GM12874 (cell line): ENCODE data around the gene KRT8.
A peak's percentile ranks its signal among the peaks of the same experiment; 100 is the strongest.

Source experiments
- TF ChIP-seq, protein P1 (sequence below): IDR thresholded peaks from 2 replicates; pipeline ENCODE4 v1.5.1; 2011; ENCODE audit warnings: low read depth, mild to moderate bottlenecking, control low read depth, low read length, moderate library complexity; ENCODE audit not compliant: insufficient read depth

Gene KRT8

DNA sequence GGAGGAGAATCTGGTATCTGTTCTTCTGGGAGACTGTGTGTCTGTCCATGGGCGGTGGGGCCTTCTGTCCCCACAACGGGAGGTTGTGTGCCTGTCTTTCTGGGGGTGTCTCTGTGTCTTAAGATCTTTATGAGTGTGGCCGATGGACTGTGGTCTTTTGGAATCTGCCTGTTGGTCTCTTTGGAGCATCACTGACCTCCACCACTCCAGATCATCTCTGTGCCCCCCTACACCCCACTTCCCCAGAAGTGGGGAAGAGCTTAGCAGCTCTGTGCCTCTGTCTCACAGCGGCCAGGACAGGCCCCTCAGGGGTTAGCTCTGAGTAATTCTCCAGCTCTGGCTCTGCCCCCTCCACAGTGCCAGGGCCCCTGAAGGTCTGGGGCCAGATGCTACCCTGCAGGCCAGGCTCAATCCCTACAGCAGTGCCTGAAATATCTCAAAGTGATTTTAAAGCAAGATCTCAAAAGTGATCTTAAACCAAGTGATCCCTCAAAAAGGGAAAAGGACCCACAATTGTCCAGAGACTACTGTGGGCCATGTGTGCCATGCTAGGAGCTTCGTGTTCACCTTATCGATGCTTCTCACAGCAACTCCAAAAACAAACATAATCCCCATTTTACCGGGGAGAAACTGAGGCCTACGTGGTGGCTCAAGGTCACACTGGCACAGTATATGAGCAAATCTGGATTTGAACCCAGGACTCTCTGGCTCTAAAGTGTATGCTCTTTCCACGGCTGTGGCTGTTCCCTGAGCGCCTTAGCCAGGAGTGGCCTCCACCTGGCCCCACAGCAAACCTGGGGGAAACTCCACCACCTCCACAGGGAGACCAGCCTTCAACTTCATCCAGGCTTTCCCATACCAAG is 30.1 kb downstream of the KRT8 start:
- TF ChIP-seq, protein P1, sequence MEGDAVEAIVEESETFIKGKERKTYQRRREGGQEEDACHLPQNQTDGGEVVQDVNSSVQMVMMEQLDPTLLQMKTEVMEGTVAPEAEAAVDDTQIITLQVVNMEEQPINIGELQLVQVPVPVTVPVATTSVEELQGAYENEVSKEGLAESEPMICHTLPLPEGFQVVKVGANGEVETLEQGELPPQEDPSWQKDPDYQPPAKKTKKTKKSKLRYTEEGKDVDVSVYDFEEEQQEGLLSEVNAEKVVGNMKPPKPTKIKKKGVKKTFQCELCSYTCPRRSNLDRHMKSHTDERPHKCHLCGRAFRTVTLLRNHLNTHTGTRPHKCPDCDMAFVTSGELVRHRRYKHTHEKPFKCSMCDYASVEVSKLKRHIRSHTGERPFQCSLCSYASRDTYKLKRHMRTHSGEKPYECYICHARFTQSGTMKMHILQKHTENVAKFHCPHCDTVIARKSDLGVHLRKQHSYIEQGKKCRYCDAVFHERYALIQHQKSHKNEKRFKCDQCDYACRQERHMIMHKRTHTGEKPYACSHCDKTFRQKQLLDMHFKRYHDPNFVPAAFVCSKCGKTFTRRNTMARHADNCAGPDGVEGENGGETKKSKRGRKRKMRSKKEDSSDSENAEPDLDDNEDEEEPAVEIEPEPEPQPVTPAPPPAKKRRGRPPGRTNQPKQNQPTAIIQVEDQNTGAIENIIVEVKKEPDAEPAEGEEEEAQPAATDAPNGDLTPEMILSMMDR: no peak

DNA sequence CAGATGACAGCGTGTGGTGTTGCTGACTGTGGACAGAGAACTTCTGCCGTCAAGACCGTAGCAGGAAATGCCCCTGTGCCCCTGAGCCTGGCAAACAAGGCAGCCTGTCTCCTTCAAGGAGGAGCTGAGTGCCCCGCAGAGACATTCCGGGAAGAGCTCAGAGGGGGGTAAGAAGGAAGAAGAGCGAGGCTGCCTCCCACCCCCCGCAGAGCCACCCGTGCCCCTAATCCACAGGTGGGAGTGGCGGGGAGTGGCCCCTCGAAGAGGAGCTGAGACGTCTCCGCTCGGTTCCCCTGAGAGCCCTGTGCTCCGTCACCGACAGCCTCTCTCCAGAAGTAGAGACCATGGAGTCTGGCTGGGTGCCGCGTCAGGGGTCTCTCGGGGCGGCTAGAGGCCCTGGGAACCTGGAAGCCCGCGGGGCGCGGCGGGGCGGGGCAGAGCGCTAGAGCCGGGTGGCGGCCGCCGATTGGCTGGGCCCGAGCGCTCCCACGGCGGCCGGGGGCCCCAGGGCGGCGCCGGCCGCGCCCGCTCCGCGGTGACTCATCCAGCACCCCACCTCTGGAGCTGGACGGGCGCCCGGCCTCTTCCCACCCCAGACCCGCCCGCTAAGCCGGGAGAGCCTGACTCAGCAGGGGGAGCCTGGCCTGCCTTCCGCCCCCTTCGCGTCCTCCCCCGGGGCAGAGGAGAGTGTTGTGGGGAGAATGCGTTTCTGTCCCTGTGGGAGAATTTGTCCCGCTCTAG is 30.9 kb downstream of the KRT8 start:
- TF ChIP-seq, protein P1: no peak

GRCh38 chr12:52873513-52873831 is 31.4 kb downstream of the KRT8 start:
- TF ChIP-seq, protein P1: no peak

DNA sequence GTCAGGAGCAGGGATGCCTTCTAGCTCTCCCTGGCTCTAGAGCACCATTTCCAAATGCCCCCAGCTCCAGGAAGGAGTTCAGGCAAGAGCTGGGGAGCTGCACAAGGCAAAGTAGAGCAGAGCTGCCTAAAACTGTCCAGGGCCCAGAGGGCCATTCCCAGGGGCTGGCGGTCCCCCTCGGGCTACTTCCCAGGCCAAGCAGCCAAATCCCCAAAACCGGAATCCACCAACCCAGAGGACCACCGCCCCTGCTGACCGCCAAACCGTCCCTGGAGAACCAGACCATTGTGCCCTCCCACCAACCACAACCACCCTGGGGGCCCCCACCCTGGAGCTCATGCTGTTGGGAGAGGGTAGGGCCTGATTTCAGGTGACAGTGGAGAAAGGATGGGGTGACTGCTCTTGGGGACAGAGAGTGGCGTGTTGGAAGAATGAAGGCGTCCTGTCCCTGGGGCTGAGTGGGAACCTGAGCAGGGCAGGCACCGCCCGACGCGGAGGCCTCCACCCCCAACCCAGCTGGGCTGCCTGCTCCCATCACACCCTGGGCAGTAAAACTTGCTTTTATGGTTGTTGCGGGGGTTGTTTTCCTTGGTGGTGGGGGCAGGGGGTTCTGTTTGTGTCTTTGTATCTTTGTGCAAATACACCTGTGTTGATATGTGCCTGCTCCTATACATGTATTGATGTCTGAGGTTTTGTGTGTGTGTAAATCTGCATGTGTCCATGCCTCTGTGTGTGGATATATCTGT is 32.1 kb downstream of the KRT8 start:
- TF ChIP-seq, protein P1: no peak

- TF ChIP-seq, protein P1: no peak
These were observed 33.4 kb downstream of the KRT8 start for GRCh38 chr12:52871291-52872039.

DNA sequence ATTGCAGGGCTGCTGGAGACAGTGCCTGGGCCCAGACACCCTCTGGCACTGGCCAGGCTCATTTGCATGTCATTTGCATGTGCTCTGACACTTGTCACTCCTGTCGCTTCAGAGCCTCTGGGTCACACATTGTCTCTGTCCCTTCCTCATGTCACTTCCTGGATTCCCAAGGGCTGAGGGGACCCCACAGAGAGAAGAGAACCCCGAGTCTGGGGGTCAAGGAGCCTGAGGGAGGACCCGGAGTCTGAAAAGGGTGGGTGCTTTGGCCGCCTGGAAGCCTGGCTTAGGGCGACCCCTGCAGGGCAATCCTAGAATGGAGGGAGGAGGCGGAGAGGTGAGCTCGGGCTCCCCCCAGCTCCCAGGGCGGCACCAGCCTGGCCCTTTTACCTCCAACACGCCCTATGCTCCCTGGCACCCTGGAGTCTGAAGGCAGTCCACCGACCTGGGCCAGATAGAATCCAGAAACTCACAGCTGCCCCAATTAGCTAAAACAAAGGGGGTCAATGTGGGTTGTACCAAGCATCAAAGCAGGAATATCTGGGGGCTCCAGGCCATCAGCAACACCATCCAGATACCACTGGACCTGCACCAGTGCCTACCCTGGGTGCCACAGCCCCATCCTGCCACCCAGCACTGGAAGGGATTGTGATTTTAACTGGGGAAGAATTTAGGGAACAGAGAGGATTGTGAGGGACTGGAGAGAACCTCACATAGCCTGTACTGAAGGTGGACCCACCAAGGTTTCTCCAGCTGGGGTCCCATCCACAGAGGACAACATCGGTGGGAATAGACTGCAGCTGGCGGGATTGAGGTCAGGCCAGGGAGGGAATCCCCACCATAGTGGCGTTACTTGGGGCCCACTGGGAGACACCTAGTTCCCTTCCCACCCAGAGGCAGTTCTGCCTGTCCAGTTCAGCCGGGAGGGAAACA is 34.2 kb downstream of the KRT8 start:
- TF ChIP-seq, protein P1: peak; percentile 87
